Mesendoderm (in vitro differentiated cells): ENCODE data around the gene CCL22. TPM values are rescaled to one million over a fixed set of nuclear protein-coding genes. Genes with fewer than 3 reads are reported as not detected.

Source experiments
- small RNA-seq: library from polyadenylated mRNA; stranded (forward); fragments of <200 nt; extraction: miRNeasy Mini kit (QIAGEN cat#:217004); gene quantifications from one replicate; pipeline ENCODE3, GENCODE V24; 2013; ENCODE audit not compliant: insufficient read depth

CCL22 gene

Small RNAs within 50 kb of the gene (small RNA-seq; reads per million reads assigned to genes)
- not detected for gene AC108081.1
